ENCODE measurements around the gene PLRG1.

Gene PLRG1

DNA sequence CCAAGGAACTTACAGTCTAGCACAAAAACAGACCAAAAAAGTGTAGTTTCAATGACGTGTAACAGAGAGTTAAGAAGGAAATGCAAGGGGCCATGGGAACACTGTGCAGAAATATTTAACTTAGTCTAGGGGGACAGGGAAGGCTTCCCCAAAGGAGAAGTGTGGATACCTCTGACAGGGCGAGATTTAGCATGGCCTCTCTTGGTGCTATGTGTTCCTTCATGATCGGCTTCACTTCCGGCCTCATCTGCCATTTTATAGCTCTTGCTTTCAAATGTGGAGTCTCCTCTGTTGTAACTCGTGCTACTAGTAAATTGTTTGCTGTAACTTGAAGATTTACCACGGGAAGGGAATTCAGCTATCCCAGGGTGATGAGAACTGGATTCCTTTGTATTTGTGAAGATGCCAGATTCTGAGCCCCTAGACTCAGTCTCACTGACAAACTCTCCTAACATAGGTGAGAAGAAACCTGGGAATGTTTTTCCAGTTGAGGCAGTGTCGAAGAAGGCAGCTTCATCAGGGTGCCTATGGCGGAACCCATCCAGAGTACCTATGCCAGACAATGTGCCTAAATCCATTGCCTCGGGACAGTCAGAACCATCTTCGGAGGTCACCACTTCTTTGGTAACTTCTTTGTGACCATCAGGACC lies 35.3 kb upstream of the PLRG1 start:
- Histone ChIP-seq H3K36me3 (no peaks in the 10 kb centered on the region), H3K4me1 (no peaks in the 10 kb centered on the region), H3K4me3 (ENCODE audit: low read depth, low read length) (no peak overlapping the region), H3K9me3 (no peaks in the 10 kb centered on the region), H3K27me3 (peaks cover 21% of the 10 kb centered on the region)
- no peak for DNase-seq
- TF ChIP-seq, protein P1, sequence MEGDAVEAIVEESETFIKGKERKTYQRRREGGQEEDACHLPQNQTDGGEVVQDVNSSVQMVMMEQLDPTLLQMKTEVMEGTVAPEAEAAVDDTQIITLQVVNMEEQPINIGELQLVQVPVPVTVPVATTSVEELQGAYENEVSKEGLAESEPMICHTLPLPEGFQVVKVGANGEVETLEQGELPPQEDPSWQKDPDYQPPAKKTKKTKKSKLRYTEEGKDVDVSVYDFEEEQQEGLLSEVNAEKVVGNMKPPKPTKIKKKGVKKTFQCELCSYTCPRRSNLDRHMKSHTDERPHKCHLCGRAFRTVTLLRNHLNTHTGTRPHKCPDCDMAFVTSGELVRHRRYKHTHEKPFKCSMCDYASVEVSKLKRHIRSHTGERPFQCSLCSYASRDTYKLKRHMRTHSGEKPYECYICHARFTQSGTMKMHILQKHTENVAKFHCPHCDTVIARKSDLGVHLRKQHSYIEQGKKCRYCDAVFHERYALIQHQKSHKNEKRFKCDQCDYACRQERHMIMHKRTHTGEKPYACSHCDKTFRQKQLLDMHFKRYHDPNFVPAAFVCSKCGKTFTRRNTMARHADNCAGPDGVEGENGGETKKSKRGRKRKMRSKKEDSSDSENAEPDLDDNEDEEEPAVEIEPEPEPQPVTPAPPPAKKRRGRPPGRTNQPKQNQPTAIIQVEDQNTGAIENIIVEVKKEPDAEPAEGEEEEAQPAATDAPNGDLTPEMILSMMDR (IDR thresholded peaks at IDR 0.05; ENCODE audit: low read depth, low read length) = no peak

DNA sequence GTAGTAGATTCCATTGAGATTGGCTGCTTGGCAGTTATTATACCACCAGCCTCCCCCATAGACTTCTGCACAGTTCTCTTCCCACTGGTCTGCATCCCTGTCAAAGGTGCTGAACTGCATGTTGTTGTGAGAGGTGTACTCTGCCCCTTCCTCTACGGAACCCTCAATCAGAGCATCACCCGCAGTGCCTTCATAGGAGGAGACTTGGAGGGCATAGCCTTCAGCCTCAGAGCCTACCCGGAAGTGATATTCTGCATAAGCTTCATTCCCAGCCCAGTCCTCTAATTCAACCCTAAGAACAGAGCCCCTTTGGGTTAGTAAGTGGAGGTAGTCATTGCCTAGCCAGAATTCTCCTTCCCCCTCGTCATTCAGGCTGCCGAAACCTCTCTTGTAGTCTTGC lies 34.1 kb upstream of the PLRG1 start:
- no peak for DNase-seq
- TF ChIP-seq, protein P1 (IDR thresholded peaks at IDR 0.05; ENCODE audit: low read depth, low read length) = no peak
- Histone ChIP-seq H3K9me3 (no peaks in the 10 kb centered on the region), H3K4me1 (no peaks in the 10 kb centered on the region), H3K27me3 (peaks cover 16% of the 10 kb centered on the region), H3K4me3 (ENCODE audit: low read depth, low read length) (no peak overlapping the region), H3K36me3 (no peaks in the 10 kb centered on the region)

DNA sequence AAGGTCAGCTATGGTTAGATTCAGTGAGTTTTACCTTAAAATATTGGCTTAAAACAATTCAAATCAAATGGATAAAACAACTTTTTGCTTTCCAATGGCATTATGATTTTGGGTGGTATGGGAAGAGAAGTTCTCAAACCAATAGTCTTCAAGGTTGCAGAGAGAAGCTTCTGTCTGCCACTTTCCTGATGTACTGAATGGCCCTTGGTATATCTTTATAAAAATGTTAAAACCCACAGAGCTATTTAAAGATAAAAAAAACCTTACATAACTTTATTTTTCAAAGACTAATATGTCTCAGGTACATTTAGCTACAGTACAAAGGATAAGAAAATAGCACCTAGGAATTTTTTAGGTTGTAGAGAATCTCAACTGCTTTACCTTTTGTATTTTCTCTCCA lies 33.5 kb upstream of the PLRG1 start:
- Histone ChIP-seq H3K36me3 (no peaks in the 10 kb centered on the region), H3K4me1 (no peaks in the 10 kb centered on the region), H3K27me3 (peaks cover 13% of the 10 kb centered on the region), H3K9me3 (no peaks in the 10 kb centered on the region), H3K4me3 (ENCODE audit: low read depth, low read length) (no peak overlapping the region)
- DNase-seq = no peak
- TF ChIP-seq, protein P1 (IDR thresholded peaks at IDR 0.05; ENCODE audit: low read depth, low read length) = no peak

DNA sequence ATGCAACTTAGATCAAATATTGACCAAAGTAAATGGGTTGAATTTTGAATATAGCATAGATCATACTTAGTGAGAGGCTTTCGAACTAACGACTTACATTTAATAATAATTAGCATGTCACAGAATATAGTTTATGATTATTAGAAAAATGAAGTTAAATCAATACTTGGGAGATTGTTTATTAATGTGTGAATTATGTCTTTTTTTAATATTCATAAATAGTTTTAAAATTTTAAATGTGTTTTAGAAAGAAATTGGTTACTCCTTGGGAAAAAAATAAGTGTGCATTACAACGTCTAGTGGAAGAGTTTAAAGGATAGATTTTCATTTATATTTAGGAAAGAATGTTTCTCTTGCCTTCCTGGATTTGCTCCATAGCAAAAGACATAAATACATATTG lies 33.0 kb upstream of the PLRG1 start:
- no peaks in the 10 kb centered on the region for H3K36me3 ChIP-seq
- TF ChIP-seq, protein P1 (IDR thresholded peaks at IDR 0.05; ENCODE audit: low read depth, low read length) = no peak
- H3K4me3 ChIP-seq (ENCODE audit: low read depth, low read length) = no peak overlapping the region
- no peaks in the 10 kb centered on the region for H3K4me1 ChIP-seq
- H3K9me3 ChIP-seq = no peaks in the 10 kb centered on the region
- H3K27me3 ChIP-seq = peaks cover 11% of the 10 kb centered on the region
- no peak for DNase-seq

DNA sequence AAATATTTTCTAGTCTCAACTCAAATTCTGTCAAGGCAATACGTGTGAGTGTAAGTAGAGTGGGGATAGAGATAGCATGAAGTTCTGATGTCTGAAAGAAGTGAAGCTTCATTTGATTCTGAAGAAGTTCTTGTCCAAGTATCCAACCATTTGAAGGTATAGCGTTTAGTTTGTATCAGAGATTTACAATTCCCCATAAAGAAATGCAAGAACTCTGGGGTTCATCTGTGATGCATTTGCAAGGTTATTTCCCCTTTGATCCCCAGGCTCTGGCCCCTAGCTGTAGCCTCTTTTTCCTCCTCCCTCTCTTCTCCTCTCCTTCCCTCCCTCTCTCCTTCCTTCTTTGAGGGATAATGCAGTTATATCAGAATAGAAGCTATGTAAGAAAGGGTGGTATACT lies 32.5 kb upstream of the PLRG1 start:
- peaks cover 11% of the 10 kb centered on the region for H3K27me3 ChIP-seq
- no peak overlapping the region for H3K4me3 ChIP-seq (ENCODE audit: low read depth, low read length)
- TF ChIP-seq, protein P1 (IDR thresholded peaks at IDR 0.05; ENCODE audit: low read depth, low read length) = no peak
- no peaks in the 10 kb centered on the region for H3K36me3 ChIP-seq
- H3K9me3 ChIP-seq = no peaks in the 10 kb centered on the region
- no peak for DNase-seq
- no peaks in the 10 kb centered on the region for H3K4me1 ChIP-seq

DNA sequence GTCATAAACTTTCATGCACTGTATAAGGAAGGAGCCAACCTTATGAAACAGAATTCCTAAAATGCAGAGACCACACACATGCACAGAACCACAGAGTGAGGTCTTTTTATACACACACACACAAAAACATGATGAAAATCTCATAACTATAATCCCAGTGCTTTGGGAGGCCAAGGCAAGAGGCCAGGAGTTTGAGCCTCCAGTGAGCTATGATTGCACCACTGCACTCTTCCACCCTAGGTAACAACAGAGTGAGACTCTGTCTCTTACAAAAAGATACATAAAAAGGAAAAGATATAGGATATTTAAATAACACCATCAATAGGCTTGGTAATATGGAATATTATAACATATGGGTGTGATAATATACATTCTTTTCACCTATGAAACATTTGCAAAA lies 29.7 kb upstream of the PLRG1 start:
- no peak for DNase-seq
- Histone ChIP-seq H3K27me3 (peaks cover 2% of the 10 kb centered on the region), H3K4me1 (no peaks in the 10 kb centered on the region), H3K9me3 (no peaks in the 10 kb centered on the region), H3K36me3 (no peaks in the 10 kb centered on the region), H3K4me3 (ENCODE audit: low read depth, low read length) (no peak overlapping the region)
- TF ChIP-seq, protein P1 (IDR thresholded peaks at IDR 0.05; ENCODE audit: low read depth, low read length) = no peak
